Neural progenitor cell (in vitro differentiated cells): ENCODE data around the gene BRD9.

Experiments
- CTCF ChIP-seq: fragments of 200-600 bp; sonication (generic); IDR thresholded peaks from 2 replicates; pipeline ENCODE4 v1.5.1; 2017; ENCODE audit warnings: antibody characterized with exemption, mild to moderate bottlenecking
- EZH2 ChIP-seq: fragments of 200-600 bp; sonication (generic); IDR thresholded peaks from 2 replicates; pipeline ENCODE4 v1.6.1; 2017; ENCODE audit warnings: antibody characterized with exemption, mild to moderate bottlenecking, moderate library complexity

GRCh38 chr5:865771-866170, 26.8 kb downstream of the BRD9 start:
- TF ChIP-seq CTCF (no peak), EZH2 (no peak)
